GM23338 (cell line): Measurements from ENCODE around the gene CPNE5. TPM values are rescaled to one million over a fixed set of nuclear protein-coding genes. Genes with fewer than 3 reads are reported as not detected.

Experiments
- ATAC-seq: fragments of 200-7000 bp; cut with Tn5 transposase; 3 replicates; pipeline ENCODE4 v1.9.1; 2020
- DNase-seq: peaks from one replicate; pipeline ENCODE4 v3.0.0-alpha.2; 2015; ENCODE audit warnings: low spot score
- H2AFZ ChIP-seq: fragments of 200-600 bp; sonication (generic); 2 replicates; pipeline ENCODE4 v1.8.0; 2016; ENCODE audit warnings: antibody characterized with exemption, mild to moderate bottlenecking, moderate library complexity
- H3F3A ChIP-seq: fragments of 200-600 bp; sonication (generic); replicated peaks from 2 replicates; pipeline ENCODE4 v1.8.0; 2017; ENCODE audit warnings: antibody characterized with exemption, mixed run types, low read depth
- H3K27ac ChIP-seq: fragments of 200-600 bp; sonication (generic); 2 replicates; pipeline ENCODE4 v1.6.1; 2016; ENCODE audit warnings: low read depth
- H3K27me3 ChIP-seq: fragments of 200-600 bp; sonication (generic); 2 replicates; pipeline ENCODE4 v1.8.0; 2016; ENCODE audit warnings: mild to moderate bottlenecking, mixed run types, moderate library complexity; ENCODE audit not compliant: insufficient read depth
- H3K36me3 ChIP-seq: fragments of 200-600 bp; sonication (generic); 2 replicates; pipeline ENCODE4 v1.8.0; 2016; ENCODE audit warnings: mild to moderate bottlenecking; ENCODE audit not compliant: insufficient read depth
- H3K4me1 ChIP-seq: fragments of 200-600 bp; sonication (generic); 2 replicates; pipeline ENCODE4 v1.8.0; 2016; ENCODE audit warnings: mild to moderate bottlenecking, moderate library complexity; ENCODE audit not compliant: insufficient read depth
- H3K4me2 ChIP-seq: fragments of 200-600 bp; sonication (generic); 2 replicates; pipeline ENCODE4 v1.7.1; 2017; ENCODE audit warnings: mixed run types
- H3K4me3 ChIP-seq: fragments of 200-600 bp; sonication (generic); 2 replicates; pipeline ENCODE4 v1.6.1; 2016; ENCODE audit warnings: mixed run types
- H3K79me2 ChIP-seq: fragments of 200-600 bp; sonication (generic); replicated peaks from 2 replicates; pipeline ENCODE4 v1.8.0; 2017; ENCODE audit warnings: mild to moderate bottlenecking; ENCODE audit not compliant: insufficient read depth
- H3K9me2 ChIP-seq: fragments of 200-600 bp; sonication (generic); 2 replicates; pipeline ENCODE4 v1.8.0; 2017; ENCODE audit not compliant: insufficient read depth
- H4K20me1 ChIP-seq: fragments of 200-600 bp; sonication (generic); replicated peaks from 2 replicates; pipeline ENCODE4 v1.8.0; 2017; ENCODE audit warnings: mild to moderate bottlenecking; ENCODE audit not compliant: insufficient read depth
- H3K27ac Mint-ChIP-seq: 2 replicates; pipeline ENCODE4 v1.8.0; 2020; ENCODE audit warnings: inconsistent platforms, mild to moderate bottlenecking, moderate library complexity, mixed read lengths
- H3K27me3 Mint-ChIP-seq: 3 replicates; pipeline ENCODE4 v1.8.0; 2022; ENCODE audit warnings: low read depth, mild to moderate bottlenecking, moderate library complexity, mixed read lengths, inconsistent platforms; ENCODE audit not compliant: insufficient read depth, poor library complexity
- H3K36me3 Mint-ChIP-seq: 3 replicates; pipeline ENCODE4 v1.8.0; 2021; ENCODE audit warnings: low read depth, mild to moderate bottlenecking, inconsistent platforms, moderate library complexity, mixed read lengths
- H3K4me1 Mint-ChIP-seq: 3 replicates; pipeline ENCODE4 v1.8.0; 2020; ENCODE audit warnings: mild to moderate bottlenecking, inconsistent platforms, mixed read lengths
- H3K4me3 Mint-ChIP-seq: 3 replicates; pipeline ENCODE4 v1.8.0; 2021; ENCODE audit warnings: moderate library complexity, mild to moderate bottlenecking, inconsistent platforms, mixed read lengths
- H3K9me3 Mint-ChIP-seq: 3 replicates; pipeline ENCODE4 v1.8.0; 2020; ENCODE audit warnings: moderate library complexity, mild to moderate bottlenecking, inconsistent platforms, mixed read lengths
- CREB1 ChIP-seq: fragments of 250-450 bp; sonication (Bioruptor Pico); IDR thresholded peaks from 2 replicates; pipeline ENCODE4 v1.5.0; 2020; ENCODE audit warnings: low read depth, mild to moderate bottlenecking, moderate library complexity
- ETS1 ChIP-seq: IDR thresholded peaks from 2 replicates; pipeline ENCODE4 v1.6.1; 2016; ENCODE audit warnings: antibody characterized with exemption
- EZH2phosphoT487 ChIP-seq: fragments of 200-600 bp; sonication (generic); IDR thresholded peaks from one replicate; pipeline ENCODE4 v1.8.1; 2018; ENCODE audit warnings: antibody characterized with exemption; ENCODE audit not compliant: unreplicated experiment
- NANOG ChIP-seq: IDR thresholded peaks from 2 replicates; pipeline ENCODE4 v1.6.1; 2016; ENCODE audit warnings: antibody characterized with exemption, borderline replicate concordance
- STAT1 ChIP-seq: IDR thresholded peaks from one replicate; pipeline ENCODE4 v1.6.1; 2016; ENCODE audit warnings: antibody characterized with exemption; ENCODE audit not compliant: unreplicated experiment
- ZNF114 ChIP-seq: fragments of 250-450 bp; sonication (Bioruptor Pico); IDR thresholded peaks from 2 replicates; pipeline ENCODE4 v1.5.0; 2020; ENCODE audit warnings: mild to moderate bottlenecking, moderate library complexity
- ZNF331 ChIP-seq: fragments of 250-450 bp; sonication (Bioruptor Pico); IDR thresholded peaks from 2 replicates; pipeline ENCODE4 v1.5.0; 2020; ENCODE audit warnings: low read depth, mild to moderate bottlenecking, moderate library complexity
- ZNF462 ChIP-seq: fragments of 250-450 bp; sonication (Bioruptor Pico); IDR thresholded peaks from 2 replicates; pipeline ENCODE4 v1.5.0; 2020; ENCODE audit warnings: mild to moderate bottlenecking, moderate library complexity
- polyA plus RNA-seq: library from polyadenylated mRNA; unstranded; fragments of >200 nt; fragmentation: Nextera tagmentation; extraction: Ambion mirVana; gene quantifications from 2 replicates; pipeline ENCODE4 v1.2.1, GENCODE V29; 2016
- total RNA-seq: library from RNA; depleted of rRNA; stranded (reverse); fragments of >200 nt; shearing (Covaris generic); gene quantifications from 2 replicates; pipeline ENCODE4 v1.2.3, GENCODE V29; 2014

Gene CPNE5
- total and polyA plus RNA-seq, 2 experiments from 2014 or later = 0.14 to 0.42 TPM

GRCh38 chr6:36774331-36774730 lies 64.9 kb downstream of the CPNE5 start:
- Mint-ChIP-seq H3K27ac (no peak overlapping the region), H3K27me3 (peaks cover 21% of the 10 kb centered on the region), H3K4me1 (peaks cover 45% of the 10 kb centered on the region), H3K9me3 (no peaks in the 10 kb centered on the region), H3K4me3 (no peak overlapping the region), H3K36me3 (no peaks in the 10 kb centered on the region; the same call in 2 of the 3 replicates)
- Histone ChIP-seq H3K27me3 (no peaks in the 10 kb centered on the region), H3K79me2 (no peaks in the 10 kb centered on the region), H3K36me3 (no peaks in the 10 kb centered on the region), H4K20me1 (no peaks in the 10 kb centered on the region), H2AFZ (no peak overlapping the region; the same call in 1 of the 2 replicates), H3K4me2 (no peak overlapping the region), H3K4me3 (no peak overlapping the region), H3K9me2 (no peaks in the 10 kb centered on the region), H3K4me1 (peaks cover 28% of the 10 kb centered on the region), H3K27ac (no peak overlapping the region), H3F3A (no peaks in the 10 kb centered on the region)
- DNase-seq (no peak), ATAC-seq (no peak)
- TF ChIP-seq STAT1 (no peak), ZNF331 (CRISPR knock-in tag) (no peak), NANOG (no peak)

- DNase-seq (no peak), ATAC-seq (peak; percentile 19)
- Histone ChIP-seq H4K20me1 (no peaks in the 10 kb centered on the region), H3K27me3 (no peaks in the 10 kb centered on the region), H3K9me2 (no peaks in the 10 kb centered on the region), H3K4me2 (peak overlapping the region; percentile 32; the same call in 1 of the 2 replicates), H3K4me1 (peaks cover 19% of the 10 kb centered on the region), H3K4me3 (no peak overlapping the region), H3K27ac (no peak overlapping the region), H3K79me2 (no peaks in the 10 kb centered on the region), H3F3A (no peaks in the 10 kb centered on the region), H3K36me3 (no peaks in the 10 kb centered on the region), H2AFZ (peak overlapping the region; percentile 98)
- H3K4me1 Mint-ChIP-seq = peaks cover 36% of the 10 kb centered on the region
- H3K27ac Mint-ChIP-seq = no peak overlapping the region
- TF ChIP-seq EZH2phosphoT487 = no peak
- TF ChIP-seq ZNF114 (CRISPR knock-in tag) = no peak
- no peak for TF ChIP-seq CREB1 (CRISPR knock-in tag)
- TF ChIP-seq ETS1 = no peak
- no peaks in the 10 kb centered on the region for H3K9me3 Mint-ChIP-seq
- no peaks in the 10 kb centered on the region; the same call in 2 of the 3 replicates for H3K36me3 Mint-ChIP-seq
- no peak overlapping the region for H3K4me3 Mint-ChIP-seq
- H3K27me3 Mint-ChIP-seq = peaks cover 19% of the 10 kb centered on the region
Measured at GRCh38 chr6:36772397-36772796, 66.8 kb downstream of the CPNE5 start.

GRCh38 chr6:36771145-36771544 lies 68.1 kb downstream of the CPNE5 start:
- H3K4me1 Mint-ChIP-seq = peaks cover 27% of the 10 kb centered on the region
- Histone ChIP-seq H3K27ac (no peak overlapping the region), H3K36me3 (no peaks in the 10 kb centered on the region)
- no peak for TF ChIP-seq NANOG
- no peak for TF ChIP-seq ZNF462 (CRISPR knock-in tag)
- TF ChIP-seq CREB1 (CRISPR knock-in tag) = no peak

More at GRCh38 chr6:36771145-36771544, 68.1 kb downstream of the CPNE5 start:
- H3K27me3 ChIP-seq = no peaks in the 10 kb centered on the region
- Mint-ChIP-seq H3K36me3 (no peaks in the 10 kb centered on the region; the same call in 2 of the 3 replicates), H3K27ac (no peak overlapping the region), H3K4me3 (no peak overlapping the region; the same call in 2 of the 3 replicates), H3K27me3 (peaks cover 17% of the 10 kb centered on the region), H3K9me3 (no peaks in the 10 kb centered on the region)
- H3K79me2 ChIP-seq = no peaks in the 10 kb centered on the region
- no peaks in the 10 kb centered on the region for H4K20me1 ChIP-seq
- ATAC-seq (no peak), DNase-seq (no peak)
- H3K9me2 ChIP-seq = no peaks in the 10 kb centered on the region
- no peak overlapping the region for H3K4me3 ChIP-seq
- peaks cover 9% of the 10 kb centered on the region; the same call in 1 of the 2 replicates for H3K4me1 ChIP-seq
- no peak overlapping the region for H2AFZ ChIP-seq
- no peaks in the 10 kb centered on the region for H3F3A ChIP-seq
- no peak overlapping the region for H3K4me2 ChIP-seq
